HG03108 (cell line): Measurements from ENCODE around the gene C19orf73.

ENCODE experiments used
- ATAC-seq: cut with Tn5 transposase; IDR thresholded peaks from one replicate; pipeline ENCODE4 v1.9.1; 2021; ENCODE audit warnings: moderate library complexity; ENCODE audit not compliant: unreplicated experiment

Gene C19orf73

DNA sequence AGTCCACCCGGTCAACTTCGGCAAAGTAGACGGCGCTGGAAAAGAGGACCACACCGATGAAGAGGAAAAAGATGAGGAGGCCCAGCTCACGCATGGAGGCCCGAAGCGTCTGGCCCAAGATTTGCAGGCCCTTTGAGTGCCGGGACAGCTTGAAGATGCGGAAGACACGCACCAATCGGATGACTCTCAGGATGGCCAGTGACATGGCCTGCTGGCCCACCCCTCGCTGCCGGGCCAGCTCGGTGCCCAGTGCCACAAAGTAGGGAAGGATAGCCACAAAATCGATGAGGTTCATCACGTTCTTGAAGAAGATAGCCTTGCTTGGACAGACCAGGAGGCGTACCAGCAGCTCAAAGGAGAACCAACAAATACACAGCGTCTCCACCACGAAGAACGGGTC lies 48.5 kb downstream of the C19orf73 start:
- no peak for ATAC-seq

DNA sequence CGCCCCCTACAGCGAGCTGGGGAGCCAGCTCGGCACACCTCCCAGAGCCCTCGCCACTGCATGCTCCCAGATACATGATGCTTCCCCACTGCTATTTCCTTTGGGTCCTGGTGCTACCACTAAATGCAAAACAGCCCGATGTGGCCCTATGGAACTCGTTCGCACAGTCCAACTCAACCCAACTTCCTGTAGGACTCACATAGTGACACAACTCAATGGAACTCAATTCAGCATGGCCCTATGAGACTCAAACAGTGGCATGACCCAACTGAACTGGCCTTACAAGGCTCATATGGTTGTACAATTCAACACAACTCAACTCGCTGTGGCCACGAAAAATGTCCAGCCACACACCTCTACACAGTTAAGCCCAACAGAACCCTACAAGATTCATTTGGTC lies 49.9 kb downstream of the C19orf73 start:
- ATAC-seq: no peak
